Small intestine (tissue), 7 donors: ENCODE measurements around the gene SNRK. TPM values are rescaled to one million over a fixed set of nuclear protein-coding genes. Genes with fewer than 3 reads are reported as not detected.

Experiments used
- DNase-seq, 2 donors: peaks; one replicate each; pipeline versions ENCODE4 v3.0.0 to v3.0.0-alpha.2; 2013
- FAIRE-seq: peaks from 2 replicates; lab custom pipeline; 2012; peaks lifted over from hg19 to GRCh38; lab: Jason Lieb, UNC
- H3K27ac ChIP-seq, 3 donors: one replicate each; pipeline ENCODE4 v1.5.1; 2013; ENCODE audit warnings: low read length in 2 of 3, mild to moderate bottlenecking in 2 of 3, control low read depth in 1 of 3, inconsistent platforms in 1 of 3, low read depth in 1 of 3, moderate library complexity in 1 of 3
- H3K27me3 ChIP-seq, 3 donors: one replicate each; pipeline ENCODE4 v1.6.1; 2013; ENCODE audit warnings: low read length in 3 of 3, inconsistent platforms in 1 of 3; ENCODE audit not compliant: control insufficient read depth in 3 of 3, insufficient read depth in 3 of 3
- H3K36me3 ChIP-seq, 3 donors: one replicate each; pipeline ENCODE4 v1.6.1; 2013; ENCODE audit warnings: low read length in 3 of 3, inconsistent platforms in 1 of 3, low read depth in 1 of 3, mild to moderate bottlenecking in 1 of 3, moderate library complexity in 1 of 3; ENCODE audit not compliant: control insufficient read depth in 3 of 3, insufficient read depth in 2 of 3
- H3K4me1 ChIP-seq, 3 donors: one replicate each; pipeline ENCODE4 v1.6.1; 2013; ENCODE audit warnings: low read length in 2 of 3, inconsistent platforms in 1 of 3, low read depth in 1 of 3, mild to moderate bottlenecking in 1 of 3, moderate library complexity in 1 of 3; ENCODE audit not compliant: control insufficient read depth in 3 of 3, insufficient read depth in 2 of 3
- H3K4me3 ChIP-seq, 3 donors: one replicate each; pipeline ENCODE4 v1.5.1; 2013; ENCODE audit warnings: low read length in 3 of 3, control low read depth in 1 of 3, inconsistent platforms in 1 of 3, low read depth in 1 of 3, mild to moderate bottlenecking in 1 of 3, moderate library complexity in 1 of 3
- H3K9me3 ChIP-seq, 2 donors: one replicate each; pipeline ENCODE4 v1.6.1; 2013; ENCODE audit warnings: low read depth in 1 of 2, low read length in 1 of 2; ENCODE audit not compliant: control insufficient read depth in 2 of 2, insufficient read depth in 1 of 2
- WGBS, 3 donors: extraction: QIAGEN DNeasy Blood & Tissue Kit; methylation state at CpG; one replicate each; pipeline ENCODE4 v1.1.7; 2013; 5-methylcytosine and 5-hydroxymethylcytosine counted together
- polyA plus RNA-seq, 4 donors: library from polyadenylated mRNA; stranded (reverse) in 3 of 4; unstranded in 1 of 4; fragments of 200-250 nt in 3 of 4; fragments of 120-200 nt in 1 of 4; gene quantifications; one replicate each; pipeline versions ENCODE4 v1.2.1 to v1.2.3, GENCODE V29; 2013
- donor health status: healthy with polysubstance abuse.
- donor health status: control.
- donor health status: control.
- donor health status: Bipolar disorder and iron deficiency.
- donor health status: healthy.

SNRK gene
- polyA plus RNA-seq, 4 donors, result 14.9 to 27.5 (median 17.3) TPM

GRCh38 chr3:43260412-43260811, 25.9 kb upstream of the SNRK start:
- DNase-seq (no peak), FAIRE-seq (no peak)
- Histone ChIP-seq H3K9me3 (no peaks in the 10 kb centered on the region), H3K4me1 (no peaks in the 10 kb centered on the region), H3K4me3 (no peak overlapping the region), H3K27me3 (no peaks in the 10 kb centered on the region), H3K27ac (no peak overlapping the region), H3K36me3 (no peaks in the 10 kb centered on the region)
- 96 to 100% (median 100%) methylated on average over 1 of the region's 1 CpG for WGBS, 3 donors

- DNase-seq (no peak), FAIRE-seq (no peak)
- H3K9me3 ChIP-seq, result no peaks in the 10 kb centered on the region
- no peaks in the 10 kb centered on the region for H3K4me1 ChIP-seq
- no peak overlapping the region for H3K27ac ChIP-seq
- no peak overlapping the region for H3K4me3 ChIP-seq
- H3K36me3 ChIP-seq, result no peaks in the 10 kb centered on the region
- H3K27me3 ChIP-seq, result no peaks in the 10 kb centered on the region
- 76 to 88% (median 82%) methylated on average over 4 of the region's 4 CpGs for WGBS, 3 donors
Measured at GRCh38 chr3:43262194-43262593, 24.1 kb upstream of the SNRK start.

- WGBS, 3 donors, result 63 to 64% (median 63%) methylated on average over 3 of the region's 3 CpGs
- no peaks in the 10 kb centered on the region for H3K36me3 ChIP-seq
- no peaks in the 10 kb centered on the region for H3K9me3 ChIP-seq
- no peak overlapping the region for H3K27ac ChIP-seq
- no peak for FAIRE-seq
- no peaks in the 10 kb centered on the region for H3K27me3 ChIP-seq
- no peaks in the 10 kb centered on the region for H3K4me1 ChIP-seq
- DNase-seq, result no peak
- no peak overlapping the region for H3K4me3 ChIP-seq
Measured at GRCh38 chr3:43266451-43266850, 19.9 kb upstream of the SNRK start.

GRCh38 chr3:43266995-43267394, 19.3 kb upstream of the SNRK start:
- FAIRE-seq, result no peak

GRCh38 chr3:43268636-43269035, 17.7 kb upstream of the SNRK start:
- H3K36me3 ChIP-seq, result no peaks in the 10 kb centered on the region
- no peaks in the 10 kb centered on the region for H3K9me3 ChIP-seq
- H3K27me3 ChIP-seq, result no peaks in the 10 kb centered on the region
- FAIRE-seq (no peak), DNase-seq (no peak)
- H3K27ac ChIP-seq, result no peak overlapping the region
- H3K4me1 ChIP-seq, result no peaks in the 10 kb centered on the region
- H3K4me3 ChIP-seq, result no peak overlapping the region
- WGBS, 3 donors, result 83 to 95% (median 92%) methylated on average over 1 of the region's 1 CpG

More at GRCh38 chr3:43266995-43267394, 19.3 kb upstream of the SNRK start:
- no peaks in the 10 kb centered on the region for H3K36me3 ChIP-seq
- DNase-seq, result no peak
- 89 to 90% (median 90%) methylated on average over 1 of the region's 1 CpG for WGBS, 3 donors
- H3K27me3 ChIP-seq, result no peaks in the 10 kb centered on the region
- no peak overlapping the region for H3K4me3 ChIP-seq
- H3K9me3 ChIP-seq, result no peaks in the 10 kb centered on the region
- no peak overlapping the region for H3K27ac ChIP-seq
- no peaks in the 10 kb centered on the region for H3K4me1 ChIP-seq

- no peaks in the 10 kb centered on the region for H3K27me3 ChIP-seq
- H3K27ac ChIP-seq, result no peak overlapping the region
- DNase-seq (no peak), FAIRE-seq (no peak)
- H3K4me1 ChIP-seq, result no peaks in the 10 kb centered on the region
- WGBS, 3 donors, result 82 to 93% (median 84%) methylated on average over 2 of the region's 2 CpGs
- no peaks in the 10 kb centered on the region for H3K9me3 ChIP-seq
- no peaks in the 10 kb centered on the region for H3K36me3 ChIP-seq
- no peak overlapping the region for H3K4me3 ChIP-seq
Measured at GRCh38 chr3:43270078-43270477, 16.3 kb upstream of the SNRK start.

- Histone ChIP-seq H3K9me3 (no peaks in the 10 kb centered on the region), H3K4me3 (no peak overlapping the region), H3K27ac (no peak overlapping the region), H3K36me3 (no peaks in the 10 kb centered on the region), H3K27me3 (no peaks in the 10 kb centered on the region), H3K4me1 (no peaks in the 10 kb centered on the region)
- FAIRE-seq, result no peak
- 66 to 92% (median 87%) methylated on average over 2 of the region's 2 CpGs for WGBS, 3 donors
- no peak for DNase-seq
Measured at GRCh38 chr3:43273416-43273815, 12.9 kb upstream of the SNRK start.

- no peak for FAIRE-seq
- Histone ChIP-seq H3K4me1 (no peaks in the 10 kb centered on the region), H3K9me3 (no peaks in the 10 kb centered on the region), H3K4me3 (no peak overlapping the region), H3K36me3 (peaks cover 0 to 3% (median 0%) of the 10 kb centered on the region in 3 donors), H3K27ac (no peak overlapping the region), H3K27me3 (no peaks in the 10 kb centered on the region)
- no peak for DNase-seq
Measured at GRCh38 chr3:43279082-43279481, 7.3 kb upstream of the SNRK start.

GRCh38 chr3:43279532-43279931, 6.8 kb upstream of the SNRK start:
- 87 to 90% (median 90%) methylated on average over 5 of the region's 5 CpGs for WGBS, 3 donors
- H3K4me3 ChIP-seq, result no peak overlapping the region
- H3K4me1 ChIP-seq, result no peaks in the 10 kb centered on the region
- no peaks in the 10 kb centered on the region for H3K9me3 ChIP-seq
- H3K27ac ChIP-seq, result no peak overlapping the region
- no peak for FAIRE-seq
- no peaks in the 10 kb centered on the region for H3K27me3 ChIP-seq
- H3K36me3 ChIP-seq, result peaks cover 0 to 3% (median 0%) of the 10 kb centered on the region in 3 donors
- DNase-seq, result no peak
